Measurements from ENCODE around the gene PPP1R14C.
"Not testable (repeated sequence)": the region's sequence is repeated elsewhere in the genome, so short reads cannot be mapped to it uniquely, and the experiment has no call there.

The PPP1R14C gene

DNA sequence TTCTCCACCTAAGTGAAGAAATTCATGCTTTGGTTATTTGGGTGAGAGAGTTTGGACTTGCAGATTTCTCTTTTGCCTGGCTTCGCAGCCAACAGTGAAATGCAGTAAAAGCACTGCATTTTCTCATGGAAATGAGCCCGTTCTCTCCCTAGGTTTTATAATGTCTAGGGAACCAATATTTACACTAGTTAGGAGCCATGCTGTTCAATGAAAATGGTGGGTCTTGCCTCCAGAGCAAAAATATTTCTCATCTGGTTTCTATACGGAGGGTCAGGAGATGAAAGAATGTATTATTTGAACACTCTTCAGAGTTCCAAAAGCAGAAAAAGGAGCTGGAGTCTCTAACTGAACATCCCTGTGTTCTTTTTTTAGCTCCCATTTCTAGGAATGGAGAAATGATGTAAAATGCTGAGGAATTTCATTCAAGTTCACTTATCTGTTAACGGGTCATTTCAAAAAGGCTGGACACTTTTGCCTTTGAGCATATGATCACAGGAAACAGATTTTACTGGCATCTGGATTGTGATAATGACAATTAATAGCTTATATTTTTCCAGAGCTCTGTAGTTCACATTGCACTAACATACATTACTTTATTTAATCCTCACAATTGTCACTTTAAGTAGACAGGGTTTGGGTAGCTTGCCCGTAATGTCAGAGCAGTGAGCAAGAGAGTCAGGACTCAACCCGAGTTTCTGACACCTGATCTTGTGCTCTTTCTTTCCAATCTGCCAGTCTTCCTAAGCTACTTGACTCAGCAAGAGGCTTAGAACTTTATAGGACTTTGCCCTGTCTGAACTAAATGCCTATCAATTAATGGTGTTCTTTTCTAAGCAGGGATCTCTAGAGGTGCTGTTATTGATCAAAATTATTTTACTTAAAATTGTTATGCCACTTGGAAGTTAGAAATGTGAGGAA, 78.0 kb downstream of the PPP1R14C start:
- no peak for DNase-seq (ENCODE audit: low spot score)

DNA sequence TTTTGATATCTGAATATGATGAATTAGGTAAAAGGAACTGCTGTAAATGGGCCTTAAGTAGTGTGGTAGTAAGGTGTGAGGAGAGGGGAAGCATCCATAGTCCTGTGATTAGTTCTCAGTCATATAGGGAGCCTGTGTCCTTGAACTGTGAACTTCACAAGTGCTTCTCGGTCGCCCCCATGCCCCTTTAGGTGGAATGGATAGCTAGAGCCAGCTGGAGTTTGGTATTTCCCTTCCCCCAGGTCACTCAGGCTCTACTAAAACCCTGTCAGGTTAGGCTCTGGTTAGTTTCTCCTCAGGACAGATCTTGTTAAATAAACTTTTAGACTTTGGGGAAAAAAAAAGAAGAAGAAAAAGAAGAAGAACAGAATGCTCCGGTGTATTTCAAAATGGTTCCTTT, 82.0 kb downstream of the PPP1R14C start:
- no peak for DNase-seq (ENCODE audit: low spot score)

GRCh38 chr6:150227281-150227680, 84.4 kb downstream of the PPP1R14C start:
- DNase-seq (ENCODE audit: low spot score): no peak

DNA sequence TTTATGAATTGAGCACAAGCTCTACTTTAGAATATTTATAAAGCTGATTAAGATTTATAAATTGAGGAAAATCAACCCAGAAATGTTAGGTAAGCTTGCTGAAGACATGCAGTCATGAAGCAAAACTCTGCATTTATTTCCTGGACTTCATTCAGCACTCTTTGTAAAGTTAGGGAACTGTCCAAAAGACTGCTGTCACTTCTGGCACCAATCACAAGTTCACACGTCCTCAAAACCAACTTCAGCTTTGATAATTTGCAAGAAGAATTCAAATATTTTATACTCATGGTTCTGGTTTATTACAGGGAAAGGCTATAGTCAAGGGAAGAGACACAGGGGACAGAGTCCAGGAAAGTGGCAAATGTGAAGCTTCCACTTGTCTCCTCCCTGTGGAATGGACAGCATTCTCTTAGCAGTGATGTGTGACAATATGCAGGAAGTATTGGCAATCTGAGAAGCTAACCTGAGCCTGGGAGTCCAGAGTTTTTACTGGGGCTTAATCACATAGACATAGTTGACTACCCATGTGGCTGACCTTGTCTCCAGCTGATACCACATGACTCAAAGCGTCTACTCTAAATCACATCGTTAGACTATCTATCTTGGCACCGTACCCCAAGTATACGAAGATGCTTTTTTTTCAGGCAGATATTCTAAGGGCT, 85.4 kb downstream of the PPP1R14C start:
- no peak for DNase-seq (ENCODE audit: low spot score)

GRCh38 chr6:150229436-150230163, 86.8 kb downstream of the PPP1R14C start:
- no peak for DNase-seq (ENCODE audit: low spot score)

GRCh38 chr6:150230164-150230561, 87.3 kb downstream of the PPP1R14C start:
- no peak for DNase-seq (ENCODE audit: low spot score)

DNA sequence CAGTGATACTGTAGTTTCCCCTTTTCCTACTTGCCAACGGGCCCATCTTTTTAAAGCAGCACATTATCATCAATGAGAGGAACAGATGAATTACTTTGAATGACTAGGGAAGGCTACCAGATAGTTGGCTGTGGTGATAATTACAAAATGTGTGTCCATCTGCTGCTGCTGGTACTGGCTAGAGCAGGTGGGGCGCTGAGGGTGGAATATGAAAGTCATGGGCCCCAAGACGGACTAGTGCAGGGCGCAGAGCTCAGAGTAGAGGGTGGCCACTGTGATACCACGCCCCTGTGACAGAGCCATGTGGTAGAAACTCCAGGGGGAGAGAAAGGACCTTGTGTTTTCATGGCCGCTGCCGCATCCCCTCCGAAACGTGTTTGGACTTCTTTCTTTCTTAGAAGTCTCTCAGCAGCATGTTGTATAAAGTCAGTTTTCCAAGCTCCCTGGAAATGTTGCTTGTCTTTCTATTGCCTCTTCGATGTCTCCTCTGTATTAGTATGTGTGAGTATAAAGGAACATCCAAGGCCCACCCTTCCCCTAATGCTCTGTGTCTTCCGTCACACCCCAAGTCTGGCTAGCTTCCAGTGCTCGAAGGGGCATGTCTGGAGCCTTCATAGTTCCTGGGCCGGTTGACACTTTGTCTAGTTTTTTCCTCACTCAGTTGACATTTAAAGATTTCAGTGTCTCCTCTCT, 88.1 kb downstream of the PPP1R14C start:
- no peak for DNase-seq (ENCODE audit: low spot score)

- no peak for DNase-seq (ENCODE audit: low spot score)
Observed at GRCh38 chr6:150231525-150231850, 88.6 kb downstream of the PPP1R14C start.

DNA sequence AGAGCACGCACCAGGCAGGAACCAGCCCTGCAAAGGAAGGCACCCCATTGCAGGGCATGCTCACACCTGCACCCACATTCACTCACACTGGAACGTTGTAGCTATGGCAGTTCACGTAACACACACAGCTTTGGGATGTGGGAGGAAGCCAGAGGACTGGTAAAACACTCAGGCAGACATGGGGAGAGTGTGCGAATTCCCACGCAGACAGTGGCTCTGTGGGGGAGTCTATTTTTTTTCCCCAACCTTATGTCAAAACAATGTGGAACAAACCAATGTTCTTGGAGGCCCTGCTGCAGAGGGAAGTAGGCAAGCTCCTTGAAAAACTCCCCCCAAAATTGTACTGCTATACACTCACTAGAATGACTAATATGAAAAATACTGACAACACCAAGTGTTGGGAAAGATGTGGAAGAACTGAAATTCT, 91.0 kb downstream of the PPP1R14C start:
- no peak for DNase-seq (ENCODE audit: low spot score)

GRCh38 chr6:150235218-150235617, 92.4 kb downstream of the PPP1R14C start:
- no peak for DNase-seq (ENCODE audit: low spot score)

DNA sequence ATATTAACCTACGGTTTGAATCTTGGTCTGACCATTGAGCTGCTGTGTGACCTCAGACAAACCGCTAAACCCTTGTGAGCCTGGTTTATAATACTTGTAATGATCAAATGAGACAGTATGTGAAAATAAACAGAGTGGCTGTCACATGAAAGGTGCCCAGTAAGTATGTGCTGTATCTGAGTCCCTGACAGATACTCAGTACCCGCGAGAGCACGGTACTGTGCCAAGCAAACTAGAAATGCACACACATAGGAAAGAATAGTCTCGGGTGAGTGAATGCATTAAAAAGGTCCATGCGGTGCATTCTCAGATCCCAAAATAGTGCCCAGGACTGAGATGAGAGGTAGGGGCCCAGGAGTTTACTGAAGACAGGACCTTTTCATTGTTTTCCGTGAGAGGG, 93.3 kb downstream of the PPP1R14C start:
- no peak for DNase-seq (ENCODE audit: low spot score)

GRCh38 chr6:150236544-150236943, 93.7 kb downstream of the PPP1R14C start:
- no peak for DNase-seq (ENCODE audit: low spot score)

GRCh38 chr6:150237626-150238025, 94.8 kb downstream of the PPP1R14C start:
- DNase-seq (ENCODE audit: low spot score): no peak

GRCh38 chr6:150238336-150238741, 95.5 kb downstream of the PPP1R14C start:
- DNase-seq (ENCODE audit: low spot score): no peak

DNA sequence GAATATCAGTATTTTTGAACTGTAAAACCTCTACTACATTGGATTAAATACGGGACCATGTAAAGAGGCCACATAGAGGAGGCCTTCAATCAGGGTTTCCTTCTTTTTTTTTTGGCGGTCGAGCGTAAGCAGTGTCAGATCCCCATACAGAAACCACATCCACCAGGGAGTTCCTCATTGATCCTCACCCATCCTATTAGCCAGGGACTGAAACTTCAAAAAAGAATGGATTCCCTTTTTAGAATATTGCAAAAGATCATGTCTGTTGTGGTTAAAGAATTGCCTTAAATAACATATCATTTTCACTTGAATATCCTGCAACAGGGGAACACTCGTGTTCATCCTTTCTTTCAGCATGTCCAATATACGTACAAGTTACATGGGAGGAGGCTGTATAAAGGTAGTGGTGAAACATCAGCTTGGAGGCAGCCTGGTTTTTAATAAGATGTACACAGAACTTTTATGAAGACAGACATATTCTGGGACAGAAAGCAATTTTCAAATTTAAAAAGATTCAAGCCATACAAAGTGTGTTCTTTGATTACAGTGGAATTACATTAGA, 96.1 kb downstream of the PPP1R14C start:
- no peak for DNase-seq (ENCODE audit: low spot score)

GRCh38 chr6:150241756-150242155, 98.9 kb downstream of the PPP1R14C start:
- not testable (repeated sequence) for DNase-seq (ENCODE audit: low spot score)

GRCh38 chr6:150243620-150244314, 100.9 kb downstream of the PPP1R14C start:
- no peak for DNase-seq (ENCODE audit: low spot score)

DNA sequence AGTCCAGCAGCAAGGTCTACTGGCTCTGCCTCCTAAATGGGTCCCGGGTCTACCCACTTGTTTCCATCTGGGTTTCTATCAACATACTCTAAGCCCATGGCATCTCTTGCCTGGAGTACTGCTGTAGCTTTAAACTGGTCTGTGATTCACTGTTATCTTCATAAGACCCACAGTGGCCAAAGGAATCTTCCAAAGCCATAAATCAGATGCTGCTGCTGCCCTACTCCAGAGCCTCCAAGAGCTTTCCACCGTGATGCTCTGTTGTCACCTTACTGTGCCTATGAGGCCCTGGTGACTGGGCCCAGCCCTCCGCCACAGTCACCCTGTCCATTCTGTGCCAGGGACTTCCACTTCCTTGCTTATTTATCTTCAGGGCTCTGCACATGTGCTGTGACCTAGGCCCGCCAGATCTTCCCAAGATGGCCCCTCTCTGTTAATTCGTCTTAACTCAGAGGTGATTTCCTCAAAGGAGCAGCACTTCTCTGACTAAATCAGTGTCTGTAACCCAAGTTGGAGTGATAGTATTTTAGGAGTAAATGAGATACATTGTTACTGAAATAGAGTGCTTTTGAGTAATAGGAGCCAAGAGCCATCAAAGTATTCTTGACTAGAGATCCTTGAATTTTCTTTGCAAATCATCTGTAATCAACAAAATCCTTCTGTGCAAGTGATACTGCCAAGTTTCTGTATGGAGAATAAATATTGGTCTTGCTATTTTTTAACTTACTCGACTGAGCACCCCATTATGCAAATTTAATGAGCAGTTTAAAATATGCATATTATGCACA, 102.5 kb downstream of the PPP1R14C start:
- no peak for DNase-seq (ENCODE audit: low spot score)

GRCh38 chr6:150247803-150248202, 105.0 kb downstream of the PPP1R14C start:
- no peak for DNase-seq (ENCODE audit: low spot score)

- no peak for DNase-seq (ENCODE audit: low spot score)
Observed at GRCh38 chr6:150248300-150248699, 105.5 kb downstream of the PPP1R14C start.
